CD14-positive monocyte (primary cell): ENCODE measurements around the gene STON1. TPM values are rescaled to one million over a fixed set of nuclear protein-coding genes. Genes with fewer than 3 reads are reported as not detected.
A peak's percentile ranks its signal among the peaks of the same experiment; 100 is the strongest.
"Not testable (repeated sequence)": the region's sequence is repeated elsewhere in the genome, so short reads cannot be mapped to it uniquely, and the experiment has no call there.

Experiments
- DNase-seq, 3 donors: peaks; one replicate each; pipeline ENCODE4 v3.0.0-alpha.2; 2011 to 2022
- H2AFZ ChIP-seq: 2 replicates; pipeline ENCODE4 v1.6.0; 2012; ENCODE audit warnings: mild to moderate bottlenecking, low read depth, low read length, inconsistent platforms; ENCODE audit not compliant: insufficient read depth, poor library complexity, severe bottlenecking
- H3K27ac ChIP-seq, 2 donors: 1 replicate in 1 of 2; 2 replicates in 1 of 2; pipeline ENCODE4 v1.5.1; 2012 to 2013; ENCODE audit warnings: low read length in 2 of 2, control low read depth in 1 of 2, inconsistent platforms in 1 of 2, low read depth in 1 of 2, mild to moderate bottlenecking in 1 of 2
- H3K27me3 ChIP-seq, 2 donors: one replicate each; pipeline versions ENCODE4 v1.6.0 to v1.6.1; 2011 to 2013; ENCODE audit warnings: low read length in 2 of 2; ENCODE audit not compliant: control insufficient read depth in 2 of 2, insufficient read depth in 2 of 2
- H3K36me3 ChIP-seq, 2 donors: replicated peaks in 1 of 2; 1 replicate in 1 of 2; 2 replicates in 1 of 2; pipeline versions ENCODE4 v1.5.1 to v1.6.1; 2012 to 2013; ENCODE audit warnings: low read length in 2 of 2, control low read depth in 1 of 2, inconsistent platforms in 1 of 2, mild to moderate bottlenecking in 1 of 2; ENCODE audit not compliant: insufficient read depth in 2 of 2, control insufficient read depth in 1 of 2
- H3K4me1 ChIP-seq, 2 donors: 1 replicate in 1 of 2; 2 replicates in 1 of 2; pipeline versions ENCODE4 v1.5.1 to v1.6.1; 2012 to 2013; ENCODE audit warnings: low read length in 2 of 2, control low read depth in 1 of 2, inconsistent platforms in 1 of 2, mild to moderate bottlenecking in 1 of 2, moderate library complexity in 1 of 2; ENCODE audit not compliant: insufficient read depth in 2 of 2, control insufficient read depth in 1 of 2
- H3K4me2 ChIP-seq: replicated peaks from 2 replicates; pipeline ENCODE3; 2012; ENCODE audit warnings: low read length, moderate library complexity, mild to moderate bottlenecking; ENCODE audit not compliant: poor library complexity, severe bottlenecking; ENCODE audit errors: extremely low read depth
- H3K4me3 ChIP-seq, 3 experiments: fragments of 200-600 bp in 1 of 3; sonication (generic) in 1 of 3; replicated peaks in 1 of 3; 1 replicate in 2 of 3; 2 replicates in 1 of 3; pipeline ENCODE4 v1.5.1; 2011 to 2013; ENCODE audit warnings: low read length in 3 of 3, mild to moderate bottlenecking in 3 of 3, control low read depth in 2 of 3, low read depth in 2 of 3, inconsistent platforms in 1 of 3, moderate library complexity in 1 of 3
- H3K79me2 ChIP-seq: 2 replicates; pipeline ENCODE4 v1.6.0; 2012; ENCODE audit warnings: mild to moderate bottlenecking, control low read depth, inconsistent platforms, low read length, moderate library complexity; ENCODE audit not compliant: insufficient read depth
- H3K9ac ChIP-seq: 2 replicates; pipeline ENCODE4 v1.6.0; 2017; ENCODE audit warnings: low read length, mild to moderate bottlenecking; ENCODE audit not compliant: insufficient read depth, poor library complexity, severe bottlenecking
- H3K9me3 ChIP-seq, 2 donors: replicated peaks in 1 of 2; 1 replicate in 1 of 2; 2 replicates in 1 of 2; pipeline versions ENCODE4 v1.5.1 to v1.6.1; 2012 to 2013; ENCODE audit warnings: low read length in 2 of 2, control low read depth in 1 of 2; ENCODE audit not compliant: control insufficient read depth in 1 of 2, insufficient read depth in 1 of 2
- H4K20me1 ChIP-seq: 2 replicates; pipeline ENCODE4 v1.6.0; 2012; ENCODE audit warnings: mild to moderate bottlenecking, low read length, control low read depth, moderate library complexity; ENCODE audit not compliant: insufficient read depth
- H3K27ac Mint-ChIP-seq, 7 donors: one replicate each; pipeline ENCODE4 v1.8.0; 2020; ENCODE audit warnings: mild to moderate bottlenecking in 7 of 7, mixed read lengths in 7 of 7, moderate library complexity in 6 of 7, inconsistent platforms in 2 of 7
- H3K27me3 Mint-ChIP-seq, 3 donors: one replicate each; pipeline ENCODE4 v1.8.0; 2021 to 2022; ENCODE audit warnings: low read depth in 3 of 3, mild to moderate bottlenecking in 3 of 3, mixed read lengths in 3 of 3, moderate library complexity in 3 of 3, inconsistent platforms in 1 of 3
- H3K36me3 Mint-ChIP-seq, 2 donors: one replicate each; pipeline ENCODE4 v1.8.0; 2020; ENCODE audit warnings: mixed read lengths in 2 of 2, inconsistent platforms in 1 of 2, mild to moderate bottlenecking in 1 of 2
- H3K4me1 Mint-ChIP-seq: one replicate; pipeline ENCODE4 v1.8.0; 2020; ENCODE audit warnings: mild to moderate bottlenecking, mixed read lengths
- H3K4me3 Mint-ChIP-seq, 2 donors: one replicate each; pipeline ENCODE4 v1.8.0; 2020; ENCODE audit warnings: mild to moderate bottlenecking in 2 of 2, mixed read lengths in 2 of 2, moderate library complexity in 1 of 2
- H3K9me3 Mint-ChIP-seq, 7 donors: one replicate each; pipeline ENCODE4 v1.8.0; 2020 to 2022; ENCODE audit warnings: mixed read lengths in 7 of 7, mild to moderate bottlenecking in 6 of 7, moderate library complexity in 6 of 7, inconsistent platforms in 2 of 7
- WGBS: methylation state at CpG from one replicate; pipeline ENCODE4 v1.1.5; 2013; ENCODE audit warnings: missing lambda C conversion rate; ENCODE audit not compliant: insufficient coverage; 5-methylcytosine and 5-hydroxymethylcytosine counted together
- intact Hi-C, 2 donors: fragments of 100-400 bp; cut with micrococcal nuclease; formaldehyde crosslinking; loops; one replicate each; pipeline versions ENCODE4 v1.15.0 to v1.15.1; 2023
- polyA plus RNA-seq, 3 donors: library from polyadenylated mRNA; depleted of rRNA in 1 of 3; unstranded in 2 of 3; stranded (reverse) in 1 of 3; fragments of 300-500 nt in 2 of 3; fragments of >200 nt in 1 of 3; fragmentation: Illumina TruSeq in 2 of 3; gene quantifications; 1 replicate in 2 of 3; 2 replicates in 1 of 3; pipeline ENCODE4 v1.2.3, GENCODE V29; 2012 to 2021
- TF ChIP-seq, protein P1 (sequence below): fragments of 200-600 bp; IDR thresholded peaks from one replicate; pipeline ENCODE4 v1.8.0; 2022; ENCODE audit warnings: antibody characterized with exemption, mild to moderate bottlenecking

Gene STON1
- polyA plus RNA-seq, 3 donors = 0.12 to 0.33 TPM; not detected in 1

DNA sequence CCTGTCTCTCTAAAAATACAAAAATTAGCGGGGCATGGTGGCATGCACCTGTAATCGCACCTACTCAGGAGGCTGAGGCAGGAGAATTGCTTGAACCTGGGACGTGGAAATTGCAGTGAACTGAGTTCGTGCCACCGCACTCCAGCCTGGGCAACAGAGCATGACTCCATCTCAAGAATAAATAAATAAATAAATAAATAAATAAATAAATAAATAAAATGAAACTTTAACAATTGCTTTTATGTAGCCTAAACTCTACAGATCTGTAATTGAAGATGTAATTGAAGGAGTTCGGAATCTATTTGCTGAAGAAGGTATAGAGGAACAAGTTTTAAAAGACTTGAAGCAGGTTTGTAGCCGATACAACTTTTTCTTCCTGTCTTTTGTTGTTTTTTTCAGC is 90.7 kb downstream of the STON1 start:
- Histone ChIP-seq H3K4me2 (no peak overlapping the region), H3K4me1 (no peaks in the 10 kb centered on the region), H3K27me3 (no peaks in the 10 kb centered on the region), H3K9ac (no peak overlapping the region), H3K27ac (no peak overlapping the region), H3K9me3 (no peaks in the 10 kb centered on the region), H3K79me2 (no peaks in the 10 kb centered on the region), H3K36me3 (no peaks in the 10 kb centered on the region), H2AFZ (no peak overlapping the region), H3K4me3 (no peak overlapping the region), H4K20me1 (no peaks in the 10 kb centered on the region)
- peaks cover 0 to 6% (median 0%) of the 10 kb centered on the region in 7 donors for H3K9me3 Mint-ChIP-seq
- WGBS = 79% methylated on average over 2 of the region's 7 CpGs
- intact Hi-C loops = no loop called here
- DNase-seq = no peak
- H3K4me1 Mint-ChIP-seq = no peaks in the 10 kb centered on the region
- no peak overlapping the region for H3K4me3 Mint-ChIP-seq
- peaks cover 2 to 10% (median 4%) of the 10 kb centered on the region in 3 donors for H3K27me3 Mint-ChIP-seq
- H3K36me3 Mint-ChIP-seq = no peaks in the 10 kb centered on the region
- TF ChIP-seq, protein P1, sequence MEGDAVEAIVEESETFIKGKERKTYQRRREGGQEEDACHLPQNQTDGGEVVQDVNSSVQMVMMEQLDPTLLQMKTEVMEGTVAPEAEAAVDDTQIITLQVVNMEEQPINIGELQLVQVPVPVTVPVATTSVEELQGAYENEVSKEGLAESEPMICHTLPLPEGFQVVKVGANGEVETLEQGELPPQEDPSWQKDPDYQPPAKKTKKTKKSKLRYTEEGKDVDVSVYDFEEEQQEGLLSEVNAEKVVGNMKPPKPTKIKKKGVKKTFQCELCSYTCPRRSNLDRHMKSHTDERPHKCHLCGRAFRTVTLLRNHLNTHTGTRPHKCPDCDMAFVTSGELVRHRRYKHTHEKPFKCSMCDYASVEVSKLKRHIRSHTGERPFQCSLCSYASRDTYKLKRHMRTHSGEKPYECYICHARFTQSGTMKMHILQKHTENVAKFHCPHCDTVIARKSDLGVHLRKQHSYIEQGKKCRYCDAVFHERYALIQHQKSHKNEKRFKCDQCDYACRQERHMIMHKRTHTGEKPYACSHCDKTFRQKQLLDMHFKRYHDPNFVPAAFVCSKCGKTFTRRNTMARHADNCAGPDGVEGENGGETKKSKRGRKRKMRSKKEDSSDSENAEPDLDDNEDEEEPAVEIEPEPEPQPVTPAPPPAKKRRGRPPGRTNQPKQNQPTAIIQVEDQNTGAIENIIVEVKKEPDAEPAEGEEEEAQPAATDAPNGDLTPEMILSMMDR = no peak
- peak overlapping the region in 1 of 7 donors; percentile 50 for H3K27ac Mint-ChIP-seq

- H3K4me1 ChIP-seq, H3K27ac Mint-ChIP-seq, H2AFZ ChIP-seq, H4K20me1 ChIP-seq, H3K79me2 ChIP-seq, H3K9ac ChIP-seq, intact Hi-C loops, H3K4me1 Mint-ChIP-seq, H3K9me3 ChIP-seq, H3K4me3 Mint-ChIP-seq, DNase-seq, H3K36me3 ChIP-seq, H3K36me3 Mint-ChIP-seq, H3K27ac ChIP-seq, H3K4me2 ChIP-seq, H3K9me3 Mint-ChIP-seq, H3K4me3 ChIP-seq, H3K27me3 ChIP-seq: not testable (repeated sequence)
- no CpG with 5 or more reads among the region's 5 CpGs for WGBS
- peaks cover 0 to 11% (median 4%) of the 10 kb centered on the region in 3 donors for H3K27me3 Mint-ChIP-seq
Observed at GRCh38 chr2:48622691-48623090, 92.7 kb downstream of the STON1 start.
